HUES64 (cell line): ENCODE data around the gene PMVK.

Experiments used
- H3K27ac ChIP-seq: 2 replicates; pipeline ENCODE4 v1.7.0; 2013; ENCODE audit warnings: low read depth, low read length, inconsistent platforms
- H3K27me3 ChIP-seq: 2 replicates; pipeline ENCODE4 v1.6.1; 2013; ENCODE audit warnings: mild to moderate bottlenecking, low read length; ENCODE audit not compliant: insufficient read depth
- H3K36me3 ChIP-seq: 2 replicates; pipeline ENCODE4 v1.6.1; 2013; ENCODE audit warnings: mild to moderate bottlenecking, low read length; ENCODE audit not compliant: insufficient read depth
- H3K4me1 ChIP-seq: 2 replicates; pipeline ENCODE4 v1.6.1; 2013; ENCODE audit warnings: mild to moderate bottlenecking, low read length, moderate library complexity; ENCODE audit not compliant: insufficient read depth
- H3K4me3 ChIP-seq: 2 replicates; pipeline ENCODE4 v1.5.1; 2013; ENCODE audit warnings: mild to moderate bottlenecking, low read length, moderate library complexity
- H3K9ac ChIP-seq: 2 replicates; pipeline ENCODE4 v1.6.1; 2013; ENCODE audit warnings: mild to moderate bottlenecking, low read depth, low read length
- H3K9me3 ChIP-seq: 2 replicates; pipeline ENCODE4 v1.6.1; 2013; ENCODE audit warnings: low read depth, low read length; ENCODE audit not compliant: insufficient read depth
- WGBS: fragments of 150-250, 120-280 bp; methylation state at CpG from one replicate; pipeline ENCODE4 v1.1.7; 2013; ENCODE audit warnings: missing lambda C conversion rate; 5-methylcytosine and 5-hydroxymethylcytosine counted together

Gene PMVK

GRCh38 chr1:154945160-154945961 lies 8.8 kb upstream of the PMVK start:
- Histone ChIP-seq H3K4me3 (no peak overlapping the region), H3K9ac (no peak overlapping the region), H3K9me3 (no peaks in the 10 kb centered on the region), H3K36me3 (0 out of 2 replicates have a peak, but pooled peaks cover 2% of the 10 kb centered on the region), H3K4me1 (peaks cover 4% of the 10 kb centered on the region; the same call in 1 of the 2 replicates), H3K27me3 (no peaks in the 10 kb centered on the region), H3K27ac (no peak overlapping the region)
- WGBS, result 85% methylated on average over 15 of the region's 15 CpGs

- H3K4me3 ChIP-seq, result no peak overlapping the region
- no peak overlapping the region for H3K9ac ChIP-seq
- H3K4me1 ChIP-seq, result peaks cover 8% of the 10 kb centered on the region; the same call in 1 of the 2 replicates
- H3K36me3 ChIP-seq, result 0 out of 2 replicates have a peak, but pooled peaks cover 2% of the 10 kb centered on the region
- H3K27ac ChIP-seq, result no peak overlapping the region
- no peaks in the 10 kb centered on the region for H3K27me3 ChIP-seq
- 81% methylated on average over 9 of the region's 9 CpGs for WGBS
- H3K9me3 ChIP-seq, result no peaks in the 10 kb centered on the region
Observed at GRCh38 chr1:154944401-154945159, 8.1 kb upstream of the PMVK start.

GRCh38 chr1:154943649-154944400 lies 7.3 kb upstream of the PMVK start:
- H3K4me3 ChIP-seq, result no peak overlapping the region
- no peak overlapping the region for H3K9ac ChIP-seq
- no peaks in the 10 kb centered on the region for H3K27me3 ChIP-seq
- no peaks in the 10 kb centered on the region for H3K9me3 ChIP-seq
- 43% methylated on average over 6 of the region's 6 CpGs for WGBS
- H3K27ac ChIP-seq, result no peak overlapping the region
- H3K36me3 ChIP-seq, result 0 out of 2 replicates have a peak, but pooled peaks cover 2% of the 10 kb centered on the region
- peaks cover 8% of the 10 kb centered on the region; the same call in 1 of the 2 replicates for H3K4me1 ChIP-seq

- Histone ChIP-seq H3K27me3 (no peaks in the 10 kb centered on the region), H3K4me3 (no peak overlapping the region), H3K27ac (no peak overlapping the region), H3K9me3 (no peaks in the 10 kb centered on the region), H3K9ac (no peak overlapping the region), H3K36me3 (0 out of 2 replicates have a peak, but pooled peaks cover 2% of the 10 kb centered on the region), H3K4me1 (peaks cover 8% of the 10 kb centered on the region; the same call in 1 of the 2 replicates)
- WGBS, result 80% methylated on average over 5 of the region's 5 CpGs
Observed at GRCh38 chr1:154941333-154942013, 5.0 kb upstream of the PMVK start.

- WGBS, result 86% methylated on average over 8 of the region's 8 CpGs
Observed at GRCh38 chr1:154940651-154941194, 4.2 kb upstream of the PMVK start.

GRCh38 chr1:154940213-154940560 lies 3.7 kb upstream of the PMVK start:
- no peak overlapping the region for H3K4me3 ChIP-seq
- no peak overlapping the region for H3K27ac ChIP-seq
- H3K9me3 ChIP-seq, result no peaks in the 10 kb centered on the region
- H3K4me1 ChIP-seq, result peaks cover 8% of the 10 kb centered on the region; the same call in 1 of the 2 replicates
- H3K36me3 ChIP-seq, result no peaks in the 10 kb centered on the region
- no peak overlapping the region for H3K9ac ChIP-seq
- H3K27me3 ChIP-seq, result no peaks in the 10 kb centered on the region
- 25% methylated on average over 1 of the region's 1 CpG for WGBS

More at GRCh38 chr1:154940651-154941194, 4.2 kb upstream of the PMVK start:
- Histone ChIP-seq H3K9ac (no peak overlapping the region), H3K4me1 (peaks cover 8% of the 10 kb centered on the region; the same call in 1 of the 2 replicates), H3K27ac (no peak overlapping the region), H3K27me3 (no peaks in the 10 kb centered on the region), H3K9me3 (no peaks in the 10 kb centered on the region), H3K36me3 (no peaks in the 10 kb centered on the region), H3K4me3 (no peak overlapping the region)

- Histone ChIP-seq H3K9me3 (no peaks in the 10 kb centered on the region), H3K27ac (no peak overlapping the region), H3K9ac (no peak overlapping the region), H3K27me3 (no peaks in the 10 kb centered on the region), H3K36me3 (no peaks in the 10 kb centered on the region), H3K4me3 (no peak overlapping the region), H3K4me1 (peaks cover 8% of the 10 kb centered on the region; the same call in 1 of the 2 replicates)
- WGBS, result 96% methylated on average over 7 of the region's 7 CpGs
Observed at GRCh38 chr1:154938604-154939399, 2.3 kb upstream of the PMVK start.

DNA sequence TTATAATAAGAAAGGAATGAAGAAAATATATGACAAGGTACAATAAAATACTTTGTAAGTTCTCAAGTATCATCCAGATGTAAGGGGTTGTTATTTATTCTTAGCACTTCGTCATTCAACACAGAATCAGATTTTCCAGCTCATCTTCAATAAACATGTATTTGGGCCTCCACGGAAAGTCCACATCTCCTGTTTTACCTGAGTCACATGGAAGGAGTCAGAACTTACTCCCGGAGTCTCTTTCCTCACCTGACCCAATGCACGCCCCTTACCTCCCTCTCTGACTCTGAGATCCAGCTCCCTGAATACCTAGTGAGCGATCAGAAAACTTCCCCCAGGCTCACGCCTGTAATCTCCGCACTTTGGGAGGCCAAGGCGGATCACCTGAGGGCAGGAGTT lies 1.5 kb upstream of the PMVK start:
- H3K27ac ChIP-seq, result peak overlapping the region; percentile 89; the same call in 1 of the 2 replicates
- H3K4me1 ChIP-seq, result peaks cover 8% of the 10 kb centered on the region; the same call in 1 of the 2 replicates
- H3K36me3 ChIP-seq, result no peaks in the 10 kb centered on the region
- H3K27me3 ChIP-seq, result no peaks in the 10 kb centered on the region
- no peaks in the 10 kb centered on the region for H3K9me3 ChIP-seq
- WGBS, result 91% methylated on average over 8 of the region's 8 CpGs
- 0 out of 2 replicates have a peak overlapping the region, but pooled peaks have one; percentile 80 for H3K4me3 ChIP-seq
- no peak overlapping the region for H3K9ac ChIP-seq

DNA sequence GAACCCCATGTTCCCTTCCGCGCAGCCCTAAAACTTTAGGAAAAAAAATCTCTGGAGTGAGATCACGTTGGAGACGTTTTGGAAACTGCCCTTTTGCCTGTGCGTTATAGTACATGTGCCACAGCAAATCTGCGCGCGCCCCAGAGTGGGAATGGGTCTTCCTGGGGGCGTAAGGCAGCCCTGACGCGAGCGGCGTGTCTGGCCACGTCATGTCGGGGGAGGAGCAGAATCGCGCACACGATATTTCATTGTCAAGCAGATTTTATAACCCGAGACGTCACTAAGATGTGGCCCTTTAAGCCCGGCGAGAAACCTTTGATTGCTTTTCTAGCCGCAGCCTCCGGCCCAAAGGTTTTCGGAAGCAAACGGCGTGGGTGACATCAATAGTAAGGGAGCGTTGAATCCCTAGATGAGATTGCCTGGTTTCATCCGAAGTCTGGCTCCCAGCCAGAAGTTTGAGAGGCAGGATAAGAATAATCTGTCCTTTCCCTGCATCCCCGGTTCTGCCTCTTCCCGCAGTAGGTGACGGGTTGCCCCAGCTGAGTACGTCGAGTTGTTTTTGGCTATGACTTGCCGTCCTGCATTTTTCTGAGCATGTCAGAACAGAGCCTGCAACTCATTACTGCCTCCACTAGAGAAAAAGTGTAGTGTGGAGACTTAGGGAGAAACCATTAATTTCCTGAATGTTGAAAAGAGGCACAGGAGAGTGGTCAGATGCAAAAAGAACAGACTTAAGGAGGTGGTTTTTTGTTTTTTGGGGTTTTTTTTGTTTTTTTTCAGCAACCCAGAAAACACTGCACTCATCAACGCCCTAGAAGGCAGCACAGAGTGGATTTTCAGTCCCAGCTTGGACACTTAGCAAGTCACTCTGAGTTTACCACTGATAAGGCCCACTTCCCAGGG lies 817 bp upstream of the PMVK start:
- 2% methylated on average over 36 of the region's 36 CpGs for WGBS
- Histone ChIP-seq H3K36me3 (no peaks in the 10 kb centered on the region), H3K9ac (peak overlapping the region; percentile 98), H3K27ac (peak overlapping the region; percentile 89), H3K4me1 (peaks cover 8% of the 10 kb centered on the region; the same call in 1 of the 2 replicates), H3K27me3 (no peaks in the 10 kb centered on the region), H3K4me3 (peak overlapping the region; percentile 80), H3K9me3 (no peaks in the 10 kb centered on the region)
